Esophagus muscularis mucosa (tissue), 4 donors: Measurements from ENCODE around the gene TUT7. TPM values are rescaled to one million over a fixed set of nuclear protein-coding genes. Genes with fewer than 3 reads are reported as not detected.
"Not testable (repeated sequence)": the region's sequence is repeated elsewhere in the genome, so short reads cannot be mapped to it uniquely, and the experiment has no call there.

Experiments used
- DNase-seq: peaks from one replicate; pipeline ENCODE4 v3.0.0-alpha.2; 2017; ENCODE audit errors: extremely low spot score
- H3K27ac ChIP-seq, 4 donors: fragments of 200-600 bp; sonication (generic); replicated peaks in 1 of 4; 1 replicate in 3 of 4; 2 replicates in 1 of 4; pipeline ENCODE4 v1.5.1; 2016 to 2019; ENCODE audit warnings: mild to moderate bottlenecking in 1 of 4
- H3K27me3 ChIP-seq, 4 donors: fragments of 200-600 bp; sonication (generic); one replicate each; pipeline versions ENCODE4 v1.5.1 to v1.6.0; 2016 to 2019
- H3K36me3 ChIP-seq, 4 donors: fragments of 200-600 bp; sonication (generic); one replicate each; pipeline ENCODE4 v1.5.1; 2016 to 2019
- H3K4me1 ChIP-seq, 4 donors: fragments of 200-600 bp; sonication (generic); one replicate each; pipeline ENCODE4 v1.5.1; 2016 to 2019
- H3K4me3 ChIP-seq, 4 donors: fragments of 200-600 bp; sonication (generic); 1 replicate in 2 of 4; 2 replicates in 2 of 4; pipeline ENCODE4 v1.5.1; 2016 to 2019; ENCODE audit warnings: mild to moderate bottlenecking in 4 of 4, moderate library complexity in 1 of 4
- H3K9me3 ChIP-seq, 4 donors: fragments of 200-600 bp; sonication (generic); 1 replicate in 3 of 4; 2 replicates in 1 of 4; pipeline ENCODE4 v1.5.1; 2016 to 2019
- CTCF ChIP-seq, 3 experiments: fragments of 200-600 bp in 2 of 3; fragments of 450-650 bp in 1 of 3; sonication (generic) in 2 of 3; IDR thresholded peaks; one replicate each; pipeline ENCODE4 v1.5.1; 2017 to 2019; ENCODE audit warnings: antibody characterized with exemption in 3 of 3, mild to moderate bottlenecking in 2 of 3, moderate library complexity in 1 of 3
- EP300 ChIP-seq: sonication (generic); formaldehyde crosslinking; IDR thresholded peaks from one replicate; pipeline ENCODE4 v1.6.1; 2017; ENCODE audit warnings: antibody characterized with exemption
- POLR2A ChIP-seq: fragments of 450-650 bp; IDR thresholded peaks from one replicate; pipeline ENCODE4 v1.6.1; 2017; ENCODE audit warnings: antibody characterized with exemption, moderate library complexity, mild to moderate bottlenecking, low read depth
- POLR2AphosphoS5 ChIP-seq, 2 donors: sonication (generic); formaldehyde crosslinking; IDR thresholded peaks; one replicate each; pipeline ENCODE4 v1.6.1; 2017; ENCODE audit warnings: antibody characterized with exemption in 2 of 2
- WGBS: methylation state at CpG from one replicate; pipeline ENCODE4 v1.1.5; 2018; 5-methylcytosine and 5-hydroxymethylcytosine counted together
- intact Hi-C: fragments of 100-400 bp; cut with DNase I; formaldehyde crosslinking; loops from one replicate; pipeline ENCODE4 v1.15.1; 2023
- total RNA-seq, 4 donors: library from RNA; depleted of rRNA; stranded (reverse); fragments of >200 nt; gene quantifications; one replicate each; pipeline versions ENCODE4 v1.1.0 to v1.2.1, GENCODE V29; 2016

The TUT7 gene
- total RNA-seq, 4 donors from 2014 or later = 24.5 to 33.0 (median 30.9) TPM

GRCh38 chr9:86298873-86299272 is 55.3 kb downstream of the TUT7 start:
- no peaks in the 10 kb centered on the region for H3K27me3 ChIP-seq
- no peaks in the 10 kb centered on the region for H3K4me1 ChIP-seq
- 87% methylated on average over 11 of the region's 11 CpGs for WGBS
- no peak for TF ChIP-seq EP300
- no peak for TF ChIP-seq POLR2AphosphoS5 (IDR thresholded peaks at IDR 0.05)
- TF ChIP-seq POLR2A = no peak
- no peak for TF ChIP-seq CTCF (IDR thresholded peaks at IDR 0.05)
- H3K27ac ChIP-seq = no peak overlapping the region
- H3K4me3 ChIP-seq = no peak overlapping the region
- H3K36me3 ChIP-seq = peaks cover 45 to 82% (median 78%) of the 10 kb centered on the region in 4 donors
- H3K9me3 ChIP-seq = no peaks in the 10 kb centered on the region
- no peak for DNase-seq
- intact Hi-C loops = no loop called here

GRCh38 chr9:86290341-86290740 is 63.9 kb downstream of the TUT7 start:
- H3K27me3 ChIP-seq, H3K9me3 ChIP-seq, H3K4me3 ChIP-seq, DNase-seq, H3K4me1 ChIP-seq, intact Hi-C loops, H3K27ac ChIP-seq: not testable (repeated sequence)
- peaks cover 0 to 50% (median 16%) of the 10 kb centered on the region in 4 donors for H3K36me3 ChIP-seq
- WGBS = 91% methylated on average over 6 of the region's 6 CpGs

DNA sequence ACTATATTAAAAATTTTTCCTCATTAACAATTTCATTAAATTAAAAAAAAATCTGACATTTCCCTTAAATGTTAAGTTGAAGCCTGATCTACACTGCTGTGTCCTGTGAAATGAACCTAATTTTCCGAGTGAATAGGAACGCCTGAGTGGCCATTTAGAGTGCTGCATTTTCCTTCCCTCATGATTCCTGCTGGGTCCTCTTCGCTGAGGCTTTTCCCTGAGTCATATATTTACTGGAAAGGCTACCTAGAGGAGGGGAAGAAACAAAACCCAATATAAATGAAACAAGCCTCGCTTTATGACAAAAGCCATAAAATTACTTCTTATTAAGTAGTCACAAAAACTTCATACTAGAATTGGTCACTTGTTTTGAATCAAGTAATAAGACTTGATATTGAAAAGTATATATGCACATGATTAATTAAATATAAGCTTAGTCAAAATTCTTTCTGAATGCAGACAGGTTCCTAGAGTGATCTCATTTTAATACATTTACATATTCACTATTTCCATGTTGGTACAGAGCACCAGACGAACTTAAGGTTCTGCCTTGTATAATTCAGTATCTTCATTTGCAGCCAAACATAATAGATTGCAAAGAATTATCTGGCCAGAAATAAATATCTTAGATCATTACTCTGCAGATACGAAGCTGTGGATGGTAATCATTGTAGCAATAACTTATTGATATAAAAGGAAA is 65.6 kb downstream of the TUT7 start:
- intact Hi-C loops = no loop called here
- TF ChIP-seq POLR2A = no peak
- TF ChIP-seq POLR2AphosphoS5 (IDR thresholded peaks at IDR 0.05) = no peak
- DNase-seq = no peak
- Histone ChIP-seq H3K27me3 (no peaks in the 10 kb centered on the region), H3K36me3 (peaks cover 0 to 46% (median 12%) of the 10 kb centered on the region in 4 donors), H3K9me3 (no peaks in the 10 kb centered on the region), H3K27ac (no peak overlapping the region), H3K4me1 (no peaks in the 10 kb centered on the region), H3K4me3 (no peak overlapping the region)
- WGBS = 93% methylated on average over 6 of the region's 6 CpGs

DNA sequence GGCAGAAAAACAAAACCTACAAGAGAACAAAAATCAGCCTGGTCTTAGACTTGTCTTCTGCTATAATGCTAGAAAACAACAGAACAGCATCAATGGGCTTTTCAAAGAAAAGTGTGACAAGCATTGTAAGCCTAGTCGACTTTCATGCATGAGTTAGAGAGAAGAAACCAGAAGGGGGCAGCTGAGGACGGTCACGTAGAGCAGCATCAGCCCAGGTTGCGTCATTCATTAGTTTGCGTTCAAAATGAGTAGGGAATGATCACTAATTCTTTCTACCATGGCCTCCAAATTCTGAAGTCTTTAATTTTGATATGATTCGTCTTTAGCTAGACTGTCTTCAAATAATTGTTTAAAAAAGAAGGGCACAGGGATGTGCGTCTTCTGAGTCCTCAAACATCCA is 67.2 kb downstream of the TUT7 start:
- Histone ChIP-seq H3K27ac (no peak overlapping the region), H3K9me3 (no peaks in the 10 kb centered on the region), H3K4me1 (peaks cover 0 to 9% (median 8%) of the 10 kb centered on the region in 4 donors), H3K27me3 (no peaks in the 10 kb centered on the region), H3K4me3 (no peak overlapping the region), H3K36me3 (peaks cover 0 to 36% (median 10%) of the 10 kb centered on the region in 4 donors)
- intact Hi-C loops = no loop called here
- TF ChIP-seq POLR2A = no peak
- no peak for TF ChIP-seq POLR2AphosphoS5 (IDR thresholded peaks at IDR 0.05)
- peak in 1 of 3 experiments; percentile 4 for TF ChIP-seq CTCF (IDR thresholded peaks at IDR 0.05)
- no peak for TF ChIP-seq EP300
- no peak for DNase-seq
- WGBS = 69% methylated on average over 7 of the region's 7 CpGs

- no peak for TF ChIP-seq POLR2A
- TF ChIP-seq EP300 = no peak
- TF ChIP-seq POLR2AphosphoS5 (IDR thresholded peaks at IDR 0.05) = no peak
- no peak for TF ChIP-seq CTCF (IDR thresholded peaks at IDR 0.05)
- Histone ChIP-seq H3K36me3 (peaks cover 0 to 29% (median 9%) of the 10 kb centered on the region in 4 donors), H3K9me3 (no peaks in the 10 kb centered on the region), H3K4me3 (no peak overlapping the region), H3K4me1 (peaks cover 0 to 12% (median 11%) of the 10 kb centered on the region in 4 donors), H3K27me3 (no peaks in the 10 kb centered on the region), H3K27ac (no peak overlapping the region)
- WGBS = 48% methylated on average over 3 of the region's 3 CpGs
- no peak for DNase-seq
- intact Hi-C loops = no loop called here
Observed at GRCh38 chr9:86286278-86286677, 67.9 kb downstream of the TUT7 start.
